GM19468 (cell line): Measurements from ENCODE around the gene RRH.
A peak's percentile ranks its signal among the peaks of the same experiment; 100 is the strongest.
"Not testable (repeated sequence)": the region's sequence is repeated elsewhere in the genome, so short reads cannot be mapped to it uniquely, and the experiment has no call there.

Experiments
- ATAC-seq: cut with Tn5 transposase; IDR thresholded peaks from one replicate; pipeline ENCODE4 v1.9.1; 2021; ENCODE audit warnings: mild to moderate bottlenecking, moderate library complexity, moderate number of reproducible peaks; ENCODE audit not compliant: unreplicated experiment; ENCODE audit errors: extremely low read depth

The RRH gene

GRCh38 chr4:109836985-109837384 lies 9.2 kb downstream of the RRH start:
- ATAC-seq, result no peak

- no peak for ATAC-seq
Measured at GRCh38 chr4:109846395-109847098, 18.8 kb downstream of the RRH start.

GRCh38 chr4:109847896-109848442 lies 20.2 kb downstream of the RRH start, which contains the start of gene LRIT3:
TSS of gene LRIT3 (plus strand) at chr4:109848107. CDS start at chr4:109848202, 95 bp downstream.
- ATAC-seq, result no peak

GRCh38 chr4:109848501-109848900 lies 20.7 kb downstream of the RRH start:
- no peak for ATAC-seq

GRCh38 chr4:109850601-109851000 lies 22.8 kb downstream of the RRH start:
- ATAC-seq, result no peak

GRCh38 chr4:109859426-109860300 lies 31.9 kb downstream of the RRH start:
- ATAC-seq, result not testable (repeated sequence)

- ATAC-seq, result no peak
Measured at GRCh38 chr4:109861271-109861670, 33.5 kb downstream of the RRH start.

- no peak for ATAC-seq
Measured at GRCh38 chr4:109861916-109862511, 34.2 kb downstream of the RRH start.

GRCh38 chr4:109864134-109864533 lies 36.4 kb downstream of the RRH start:
- ATAC-seq, result no peak

GRCh38 chr4:109870061-109870460 lies 42.3 kb downstream of the RRH start:
- ATAC-seq, result no peak

- ATAC-seq, result no peak
Measured at GRCh38 chr4:109872065-109872464, 44.3 kb downstream of the RRH start.

- no peak for ATAC-seq
Measured at GRCh38 chr4:109872950-109873656, 45.3 kb downstream of the RRH start.

- ATAC-seq, result no peak
Measured at GRCh38 chr4:109873791-109874514, 46.2 kb downstream of the RRH start.

- no peak for ATAC-seq
Measured at GRCh38 chr4:109875106-109875505, 47.3 kb downstream of the RRH start.

- not testable (repeated sequence) for ATAC-seq
Measured at GRCh38 chr4:109875553-109875952, 47.8 kb downstream of the RRH start.

- no peak for ATAC-seq
Measured at GRCh38 chr4:109876634-109877265, 49.0 kb downstream of the RRH start.

- ATAC-seq, result peak; percentile 69
Measured at GRCh38 chr4:109877400-109877799, 49.6 kb downstream of the RRH start.

- no peak for ATAC-seq
Measured at GRCh38 chr4:109878355-109878754, 50.6 kb downstream of the RRH start.

GRCh38 chr4:109879081-109879480 lies 51.3 kb downstream of the RRH start:
- ATAC-seq, result no peak
